WTC11 (cell line): ENCODE results near the gene ABCB10. TPM values are rescaled to one million over a fixed set of nuclear protein-coding genes. Genes with fewer than 3 reads are reported as not detected.

ENCODE experiments used
- ATAC-seq: fragments of 200-7000 bp; cut with Tn5 transposase; 2 replicates; pipeline ENCODE4 v1.10.0; 2021; ENCODE audit warnings: mild to moderate bottlenecking, moderate library complexity
- CTCF ChIA-PET: fragments of 300-600 bp; sonication (Branson Sonifier 250); formaldehyde crosslinking; loops from one replicate; lab custom pipeline; 2021; ENCODE audit warnings: antibody characterized with exemption; lab: Charles Lee
- POLR2A ChIA-PET: fragments of 350-600 bp; sonication (Branson Sonifier 250); formaldehyde crosslinking; loops from one replicate; lab custom pipeline; 2021; ENCODE audit warnings: antibody characterized with exemption; lab: Charles Lee
- DNase-seq: peaks from one replicate; pipeline ENCODE4 v3.0.0; 2021; ENCODE audit warnings: low spot score
- H3K27ac Mint-ChIP-seq: 2 replicates; pipeline ENCODE4 v1.8.0; 2021; ENCODE audit warnings: mixed read lengths
- H3K27me3 Mint-ChIP-seq: 2 replicates; pipeline ENCODE4 v1.8.0; 2021; ENCODE audit warnings: low read depth, mild to moderate bottlenecking, moderate library complexity, mixed read lengths
- H3K36me3 Mint-ChIP-seq: 2 replicates; pipeline ENCODE4 v1.8.0; 2021; ENCODE audit warnings: mixed read lengths
- H3K4me1 Mint-ChIP-seq: 2 replicates; pipeline ENCODE4 v1.8.0; 2022; ENCODE audit warnings: mixed read lengths
- H3K4me3 Mint-ChIP-seq: 2 replicates; pipeline ENCODE4 v1.8.0; 2021; ENCODE audit warnings: mild to moderate bottlenecking, moderate library complexity, mixed read lengths
- H3K9me3 Mint-ChIP-seq: 2 replicates; pipeline ENCODE4 v1.8.0; 2021; ENCODE audit warnings: mixed read lengths
- AFF4 ChIP-seq: sonication (generic); formaldehyde crosslinking; IDR thresholded peaks from 2 replicates; pipeline ENCODE4 v1.8.1; 2023; ENCODE audit warnings: mild to moderate bottlenecking, missing genetic modification reagents, borderline replicate concordance
- CBFB ChIP-seq: sonication (generic); formaldehyde crosslinking; IDR thresholded peaks from 2 replicates; pipeline ENCODE4 v1.8.1; 2022; ENCODE audit warnings: mild to moderate bottlenecking, low read depth, missing genetic modification reagents
- GTF2I ChIP-seq: fragments of 250-450 bp; sonication (Bioruptor Pico); conservative IDR thresholded peaks from 2 replicates; pipeline ENCODE4 v1.4.0; 2021; ENCODE audit warnings: mild to moderate bottlenecking
- IRF2 ChIP-seq: sonication (generic); formaldehyde crosslinking; IDR thresholded peaks from 2 replicates; pipeline ENCODE4 v1.8.0; 2022; ENCODE audit warnings: low read depth, missing genetic modification reagents, borderline replicate concordance
- NFYB ChIP-seq: sonication (generic); formaldehyde crosslinking; conservative IDR thresholded peaks from 2 replicates; pipeline ENCODE4 v1.8.0; 2022; ENCODE audit warnings: low read depth, missing genetic modification reagents
- PRDM15 ChIP-seq: sonication (generic); formaldehyde crosslinking; IDR thresholded peaks from 2 replicates; pipeline ENCODE4 v1.8.0; 2022; ENCODE audit warnings: missing genetic modification reagents
- RELA ChIP-seq: sonication (generic); formaldehyde crosslinking; IDR thresholded peaks from 2 replicates; pipeline ENCODE4 v1.8.1; 2022; ENCODE audit warnings: missing genetic modification reagents, mild to moderate bottlenecking, borderline replicate concordance
- SMAD4 ChIP-seq: sonication (generic); formaldehyde crosslinking; IDR thresholded peaks from 2 replicates; pipeline ENCODE4 v1.8.0; 2022; ENCODE audit warnings: mild to moderate bottlenecking, missing genetic modification reagents
- ZBTB43 ChIP-seq: sonication (generic); formaldehyde crosslinking; IDR thresholded peaks from 2 replicates; pipeline ENCODE4 v1.8.1; 2023; ENCODE audit warnings: mild to moderate bottlenecking, missing genetic modification reagents
- ZNF416 ChIP-seq: fragments of 250-450 bp; sonication (Bioruptor Pico); IDR thresholded peaks from 2 replicates; pipeline ENCODE4 v1.9.0; 2021; ENCODE audit warnings: mild to moderate bottlenecking, inconsistent platforms
- ZNF423 ChIP-seq: fragments of 250-450 bp; sonication (Bioruptor Pico); IDR thresholded peaks from 2 replicates; pipeline ENCODE4 v2.1.2; 2022; ENCODE audit warnings: mild to moderate bottlenecking, moderate library complexity
- ZNF425 ChIP-seq: fragments of 250-450 bp; sonication (Bioruptor Pico); conservative IDR thresholded peaks from 2 replicates; pipeline ENCODE4 v1.9.0; 2021; ENCODE audit warnings: mild to moderate bottlenecking
- ZNF671 ChIP-seq: fragments of 250-450 bp; sonication (Bioruptor Pico); IDR thresholded peaks from 2 replicates; pipeline ENCODE4 v1.8.0; 2021; ENCODE audit warnings: mild to moderate bottlenecking
- total RNA-seq: library from RNA; stranded (reverse); gene quantifications from 3 replicates; pipeline ENCODE4 v1.2.3, GENCODE V29; 2021
- TF ChIP-seq, protein P1 (sequence below): sonication (generic); formaldehyde crosslinking; IDR thresholded peaks from 2 replicates; pipeline ENCODE4 v1.8.0; 2022; ENCODE audit warnings: mild to moderate bottlenecking, missing genetic modification reagents
- TF ChIP-seq, protein P2 (sequence below): sonication (generic); formaldehyde crosslinking; IDR thresholded peaks from 2 replicates; pipeline ENCODE4 v1.8.1; 2023; ENCODE audit warnings: mild to moderate bottlenecking, missing genetic modification reagents, moderate library complexity
- TF ChIP-seq, protein P3 (sequence below): fragments of 200-600 bp; IDR thresholded peaks from 2 replicates; pipeline ENCODE4 v1.8.0; 2022; ENCODE audit warnings: antibody characterized with exemption
- TF ChIP-seq, protein P4 (sequence below): sonication (generic); formaldehyde crosslinking; IDR thresholded peaks from 2 replicates; pipeline ENCODE4 v1.8.0; 2023; ENCODE audit warnings: mild to moderate bottlenecking, missing genetic modification reagents

The ABCB10 gene
- total RNA-seq, 1 experiment from 2014 or later = 11.0 TPM

DNA sequence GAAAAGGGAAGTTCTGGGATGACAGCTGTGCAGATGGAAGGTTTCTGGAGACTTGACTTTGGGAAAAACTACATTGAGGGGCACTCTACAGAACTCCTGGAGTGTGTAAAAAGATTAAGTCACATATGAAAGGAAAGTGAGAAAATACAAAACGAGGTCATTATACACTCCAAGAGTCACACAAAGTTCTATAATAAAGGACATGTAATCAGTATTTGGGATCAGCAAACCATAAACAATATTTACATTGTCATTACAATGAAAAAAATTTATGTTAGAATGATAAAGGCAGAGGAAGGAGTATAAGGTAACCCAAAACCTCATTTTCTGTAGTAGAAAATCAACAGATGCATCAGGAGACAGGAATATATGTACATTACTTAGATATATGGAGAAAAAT is 73.2 kb downstream of the ABCB10 start (continued):
- no peak for TF ChIP-seq ZNF425 (CRISPR knock-in tag)
- no peak for TF ChIP-seq IRF2 (CRISPR knock-in tag)
- no peak for TF ChIP-seq ZBTB43 (CRISPR knock-in tag)
- TF ChIP-seq AFF4 (CRISPR knock-in tag) = no peak
- TF ChIP-seq, all 79 proteins: peak for 0

DNA sequence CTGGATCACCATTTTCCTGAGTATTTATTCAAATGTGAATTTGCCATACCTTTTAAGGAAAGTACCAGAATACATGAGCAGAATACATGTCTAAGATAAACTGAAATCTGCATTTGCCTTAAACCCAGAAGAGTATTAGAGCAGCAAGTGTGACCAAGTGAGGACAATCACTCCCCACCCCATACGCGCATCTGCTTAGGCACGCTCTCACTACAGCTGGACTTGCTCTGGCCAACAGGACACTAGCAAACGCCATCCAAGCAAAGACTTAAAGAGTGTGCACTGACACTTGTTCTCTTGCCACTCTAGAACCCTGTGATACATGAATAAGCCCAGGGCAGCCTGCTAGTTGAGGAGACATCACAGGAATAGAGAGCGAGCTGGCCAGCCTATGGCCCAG is 76.0 kb downstream of the ABCB10 start:
- H3K4me1 Mint-ChIP-seq = no peaks in the 10 kb centered on the region
- H3K9me3 Mint-ChIP-seq = no peaks in the 10 kb centered on the region
- H3K27ac Mint-ChIP-seq = peak overlapping the region; percentile 80
- no peaks in the 10 kb centered on the region for H3K27me3 Mint-ChIP-seq
- no peak for DNase-seq
- H3K4me3 Mint-ChIP-seq = no peak overlapping the region
- peaks cover 54% of the 10 kb centered on the region for H3K36me3 Mint-ChIP-seq
- ChIA-PET CTCF (interaction anchor here (0.6 to 1.8 kb wide), 40 partner anchors 8 to 832 kb away, joined by 3 to 34 read pairs (median 4); partner anchors contain the start of genes ABCB10, NUP133 and RAB4A), POLR2A (no interaction called here)
- no peak for ATAC-seq
- TF ChIP-seq PRDM15 (CRISPR knock-in tag) = no peak
- no peak for TF ChIP-seq CBFB
- TF ChIP-seq, protein P1, sequence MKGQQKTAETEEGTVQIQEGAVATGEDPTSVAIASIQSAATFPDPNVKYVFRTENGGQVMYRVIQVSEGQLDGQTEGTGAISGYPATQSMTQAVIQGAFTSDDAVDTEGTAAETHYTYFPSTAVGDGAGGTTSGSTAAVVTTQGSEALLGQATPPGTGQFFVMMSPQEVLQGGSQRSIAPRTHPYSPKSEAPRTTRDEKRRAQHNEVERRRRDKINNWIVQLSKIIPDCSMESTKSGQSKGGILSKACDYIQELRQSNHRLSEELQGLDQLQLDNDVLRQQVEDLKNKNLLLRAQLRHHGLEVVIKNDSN (CRISPR knock-in tag) = no peak
- TF ChIP-seq RELA (CRISPR knock-in tag) = no peak
- TF ChIP-seq ZNF671 (CRISPR knock-in tag) = no peak
- TF ChIP-seq, protein P2, sequence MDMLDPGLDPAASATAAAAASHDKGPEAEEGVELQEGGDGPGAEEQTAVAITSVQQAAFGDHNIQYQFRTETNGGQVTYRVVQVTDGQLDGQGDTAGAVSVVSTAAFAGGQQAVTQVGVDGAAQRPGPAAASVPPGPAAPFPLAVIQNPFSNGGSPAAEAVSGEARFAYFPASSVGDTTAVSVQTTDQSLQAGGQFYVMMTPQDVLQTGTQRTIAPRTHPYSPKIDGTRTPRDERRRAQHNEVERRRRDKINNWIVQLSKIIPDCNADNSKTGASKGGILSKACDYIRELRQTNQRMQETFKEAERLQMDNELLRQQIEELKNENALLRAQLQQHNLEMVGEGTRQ (CRISPR knock-in tag) = no peak
- TF ChIP-seq, protein P3, sequence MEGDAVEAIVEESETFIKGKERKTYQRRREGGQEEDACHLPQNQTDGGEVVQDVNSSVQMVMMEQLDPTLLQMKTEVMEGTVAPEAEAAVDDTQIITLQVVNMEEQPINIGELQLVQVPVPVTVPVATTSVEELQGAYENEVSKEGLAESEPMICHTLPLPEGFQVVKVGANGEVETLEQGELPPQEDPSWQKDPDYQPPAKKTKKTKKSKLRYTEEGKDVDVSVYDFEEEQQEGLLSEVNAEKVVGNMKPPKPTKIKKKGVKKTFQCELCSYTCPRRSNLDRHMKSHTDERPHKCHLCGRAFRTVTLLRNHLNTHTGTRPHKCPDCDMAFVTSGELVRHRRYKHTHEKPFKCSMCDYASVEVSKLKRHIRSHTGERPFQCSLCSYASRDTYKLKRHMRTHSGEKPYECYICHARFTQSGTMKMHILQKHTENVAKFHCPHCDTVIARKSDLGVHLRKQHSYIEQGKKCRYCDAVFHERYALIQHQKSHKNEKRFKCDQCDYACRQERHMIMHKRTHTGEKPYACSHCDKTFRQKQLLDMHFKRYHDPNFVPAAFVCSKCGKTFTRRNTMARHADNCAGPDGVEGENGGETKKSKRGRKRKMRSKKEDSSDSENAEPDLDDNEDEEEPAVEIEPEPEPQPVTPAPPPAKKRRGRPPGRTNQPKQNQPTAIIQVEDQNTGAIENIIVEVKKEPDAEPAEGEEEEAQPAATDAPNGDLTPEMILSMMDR = no peak
- no peak for TF ChIP-seq ZBTB43 (CRISPR knock-in tag)
- no peak for TF ChIP-seq NFYB (CRISPR knock-in tag)
- no peak for TF ChIP-seq ZNF416 (CRISPR knock-in tag)
- no peak for TF ChIP-seq ZNF423 (CRISPR knock-in tag)
- TF ChIP-seq, protein P4, sequence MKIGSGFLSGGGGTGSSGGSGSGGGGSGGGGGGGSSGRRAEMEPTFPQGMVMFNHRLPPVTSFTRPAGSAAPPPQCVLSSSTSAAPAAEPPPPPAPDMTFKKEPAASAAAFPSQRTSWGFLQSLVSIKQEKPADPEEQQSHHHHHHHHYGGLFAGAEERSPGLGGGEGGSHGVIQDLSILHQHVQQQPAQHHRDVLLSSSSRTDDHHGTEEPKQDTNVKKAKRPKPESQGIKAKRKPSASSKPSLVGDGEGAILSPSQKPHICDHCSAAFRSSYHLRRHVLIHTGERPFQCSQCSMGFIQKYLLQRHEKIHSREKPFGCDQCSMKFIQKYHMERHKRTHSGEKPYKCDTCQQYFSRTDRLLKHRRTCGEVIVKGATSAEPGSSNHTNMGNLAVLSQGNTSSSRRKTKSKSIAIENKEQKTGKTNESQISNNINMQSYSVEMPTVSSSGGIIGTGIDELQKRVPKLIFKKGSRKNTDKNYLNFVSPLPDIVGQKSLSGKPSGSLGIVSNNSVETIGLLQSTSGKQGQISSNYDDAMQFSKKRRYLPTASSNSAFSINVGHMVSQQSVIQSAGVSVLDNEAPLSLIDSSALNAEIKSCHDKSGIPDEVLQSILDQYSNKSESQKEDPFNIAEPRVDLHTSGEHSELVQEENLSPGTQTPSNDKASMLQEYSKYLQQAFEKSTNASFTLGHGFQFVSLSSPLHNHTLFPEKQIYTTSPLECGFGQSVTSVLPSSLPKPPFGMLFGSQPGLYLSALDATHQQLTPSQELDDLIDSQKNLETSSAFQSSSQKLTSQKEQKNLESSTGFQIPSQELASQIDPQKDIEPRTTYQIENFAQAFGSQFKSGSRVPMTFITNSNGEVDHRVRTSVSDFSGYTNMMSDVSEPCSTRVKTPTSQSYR (CRISPR knock-in tag) = no peak
- no peak for TF ChIP-seq GTF2I (CRISPR knock-in tag)
- no peak for TF ChIP-seq SMAD4 (CRISPR knock-in tag)
